ENCODE data around the gene PIGM. TPM values are rescaled to one million over a fixed set of nuclear protein-coding genes. Genes with fewer than 3 reads are reported as not detected.
A peak's percentile ranks its signal among the peaks of the same experiment; 100 is the strongest.

Gene PIGM
- total and polyA plus RNA-seq, 4 donors, result 8.8 to 19.2 (median 12.3) TPM

DNA sequence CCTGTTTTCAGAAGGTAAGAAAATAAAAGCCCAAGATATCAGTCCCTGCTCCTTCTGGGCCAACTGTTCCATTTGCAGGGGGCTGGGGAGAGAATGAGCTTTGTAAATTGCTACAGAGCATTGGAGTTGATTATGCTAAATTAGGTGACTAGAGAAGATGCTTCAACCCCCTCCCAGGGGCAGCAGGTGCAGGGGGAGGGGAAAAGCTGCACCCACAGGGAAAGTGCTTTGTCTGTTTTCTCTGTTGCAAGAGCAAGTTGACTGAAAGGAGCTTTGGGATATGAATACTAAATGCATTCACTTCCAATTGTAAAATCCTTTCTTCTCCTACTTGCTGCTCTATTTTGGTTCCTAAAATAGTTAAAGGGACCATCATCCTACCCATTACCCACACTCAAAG lies 16.5 kb upstream of the PIGM start:
- Histone ChIP-seq H3K9me3 (ENCODE audit: control insufficient read depth, insufficient read depth, low read length) (no peaks in the 10 kb centered on the region), H3K27me3 (ENCODE audit: control insufficient read depth, insufficient read depth, low read length) (no peaks in the 10 kb centered on the region), H3K4me1 (ENCODE audit: control insufficient read depth, insufficient read depth, low read length) (peaks cover 24% of the 10 kb centered on the region), H3K27ac (ENCODE audit: low read depth, low read length) (peak overlapping the region; percentile 30), H3K36me3 (ENCODE audit: control insufficient read depth, insufficient read depth, low read length) (no peaks in the 10 kb centered on the region), H3K4me3 (ENCODE audit: low read depth, low read length) (no peak overlapping the region)
- peak in 1 of 6 donors; percentile 22 for DNase-seq (ENCODE audit: low read depth in 4 of 6, low spot score in 6 of 6)

DNA sequence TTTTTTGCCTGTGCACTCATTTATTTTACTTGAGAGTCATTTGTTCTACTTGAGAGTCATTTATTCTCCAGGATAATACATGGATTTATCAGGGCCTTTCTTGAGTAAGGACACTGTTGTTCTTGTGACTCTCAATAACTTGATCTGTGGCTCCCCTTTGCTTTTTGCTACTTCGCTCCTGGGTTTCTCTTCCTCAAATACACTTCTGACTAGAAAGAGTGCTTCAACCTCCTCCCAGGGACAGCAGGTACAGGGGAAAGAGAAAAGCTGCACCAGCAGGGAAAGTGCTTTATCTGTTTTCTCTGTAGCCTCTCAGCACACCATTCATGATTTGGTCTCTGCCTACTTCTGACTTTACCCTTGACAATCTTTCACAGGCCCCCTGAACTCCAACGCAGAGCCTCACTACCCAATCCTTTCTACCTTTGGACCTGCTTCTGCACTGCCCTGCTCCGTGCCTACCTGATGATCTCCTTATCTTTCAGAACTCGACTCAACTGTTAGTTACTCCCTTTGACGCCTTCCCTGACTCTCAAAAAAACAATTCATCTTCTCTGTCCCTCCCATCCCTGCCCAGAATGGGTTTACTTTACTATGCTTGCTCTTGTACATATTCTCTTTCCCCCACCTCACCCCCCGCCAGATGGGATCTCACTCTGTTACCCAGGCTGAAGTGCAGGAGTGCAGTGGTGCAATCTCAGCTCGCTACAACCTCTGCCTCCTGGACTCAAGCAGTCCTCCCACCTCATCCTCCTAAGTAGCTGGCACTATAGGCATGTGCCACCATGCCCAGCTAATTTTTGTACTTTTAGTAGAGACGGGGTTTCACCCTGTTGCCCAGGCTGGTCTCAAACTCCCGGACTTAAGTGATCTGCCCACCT lies 15.6 kb upstream of the PIGM start:
- 68% methylated on average over 7 of the region's 9 CpGs for WGBS (ENCODE audit: insufficient coverage)
- peaks cover 20% of the 10 kb centered on the region for H3K4me1 ChIP-seq (ENCODE audit: control insufficient read depth, insufficient read depth, low read length)
- H3K36me3 ChIP-seq (ENCODE audit: control insufficient read depth, insufficient read depth, low read length), result no peaks in the 10 kb centered on the region
- no peaks in the 10 kb centered on the region for H3K27me3 ChIP-seq (ENCODE audit: control insufficient read depth, insufficient read depth, low read length)
- no peaks in the 10 kb centered on the region for H3K9me3 ChIP-seq (ENCODE audit: control insufficient read depth, insufficient read depth, low read length)
- no peak overlapping the region for H3K4me3 ChIP-seq (ENCODE audit: low read depth, low read length)
- peak overlapping the region; percentile 3 for H3K27ac ChIP-seq (ENCODE audit: low read depth, low read length)
- DNase-seq (ENCODE audit: low read depth in 4 of 6, low spot score in 6 of 6), result no peak

DNA sequence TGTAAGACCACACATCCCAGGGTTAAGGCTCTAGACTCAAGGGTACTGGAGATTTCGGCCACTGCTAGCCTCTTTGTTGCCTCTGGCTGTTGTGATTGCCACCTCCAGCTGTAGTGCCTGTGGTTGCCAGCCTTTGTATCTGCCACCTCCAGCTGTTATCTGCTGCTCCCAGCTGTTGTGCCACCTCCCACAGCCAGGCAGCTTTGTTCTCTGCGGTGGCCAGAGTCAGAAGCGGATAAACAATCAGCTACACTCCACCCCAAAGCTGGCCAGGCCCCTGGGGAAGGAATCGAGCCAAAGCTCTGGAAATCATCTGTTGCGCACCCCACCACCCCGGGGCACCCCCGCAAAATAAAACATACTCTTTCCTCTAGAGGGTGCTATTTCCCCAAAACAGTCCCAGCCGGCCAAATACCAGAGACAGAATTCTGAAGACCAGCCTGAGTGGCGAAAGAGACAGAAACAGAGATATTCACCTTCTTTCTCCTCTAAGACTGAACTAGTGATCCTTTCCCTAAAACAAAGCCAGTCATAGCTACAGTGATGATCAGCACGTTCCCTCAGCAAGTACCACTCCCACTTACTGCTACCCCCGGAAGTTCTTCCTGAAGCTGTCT lies 14.8 kb upstream of the PIGM start:
- peaks cover 20% of the 10 kb centered on the region for H3K4me1 ChIP-seq (ENCODE audit: control insufficient read depth, insufficient read depth, low read length)
- no peaks in the 10 kb centered on the region for H3K27me3 ChIP-seq (ENCODE audit: control insufficient read depth, insufficient read depth, low read length)
- H3K4me3 ChIP-seq (ENCODE audit: low read depth, low read length), result no peak overlapping the region
- peak in 3 of 6 donors; percentile 36 to 78 (median 75) for DNase-seq (ENCODE audit: low read depth in 4 of 6, low spot score in 6 of 6)
- 11% methylated on average over 9 of the region's 11 CpGs for WGBS (ENCODE audit: insufficient coverage)
- no peaks in the 10 kb centered on the region for H3K9me3 ChIP-seq (ENCODE audit: control insufficient read depth, insufficient read depth, low read length)
- peak overlapping the region; percentile 3 for H3K27ac ChIP-seq (ENCODE audit: low read depth, low read length)
- peaks cover 7% of the 10 kb centered on the region for H3K36me3 ChIP-seq (ENCODE audit: control insufficient read depth, insufficient read depth, low read length)

DNA sequence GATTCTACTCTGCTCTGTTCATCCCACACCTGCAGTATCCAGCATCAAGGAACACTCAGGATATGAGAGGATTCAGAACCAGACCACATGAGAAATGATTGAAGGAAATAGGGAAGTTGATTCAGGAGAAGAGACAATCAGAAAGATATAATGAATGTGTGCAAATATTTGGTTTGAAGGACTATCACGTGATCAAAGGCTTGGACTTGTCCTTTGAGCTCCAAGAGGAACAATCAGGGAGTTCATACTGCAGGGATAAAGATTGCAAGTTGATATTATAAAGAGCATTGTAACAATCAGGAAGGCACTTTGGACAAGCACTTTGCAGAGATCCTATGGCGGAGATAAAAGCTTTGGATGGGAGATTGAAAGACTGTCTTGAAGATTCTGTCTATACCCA lies 13.9 kb upstream of the PIGM start:
- no peak overlapping the region for H3K4me3 ChIP-seq (ENCODE audit: low read depth, low read length)
- DNase-seq (ENCODE audit: low read depth in 4 of 6, low spot score in 6 of 6), result no peak
- peaks cover 20% of the 10 kb centered on the region for H3K4me1 ChIP-seq (ENCODE audit: control insufficient read depth, insufficient read depth, low read length)
- H3K27me3 ChIP-seq (ENCODE audit: control insufficient read depth, insufficient read depth, low read length), result no peaks in the 10 kb centered on the region
- H3K27ac ChIP-seq (ENCODE audit: low read depth, low read length), result no peak overlapping the region
- WGBS (ENCODE audit: insufficient coverage), result 70% methylated on average over 1 of the region's 2 CpGs
- peaks cover 17% of the 10 kb centered on the region for H3K36me3 ChIP-seq (ENCODE audit: control insufficient read depth, insufficient read depth, low read length)
- H3K9me3 ChIP-seq (ENCODE audit: control insufficient read depth, insufficient read depth, low read length), result no peaks in the 10 kb centered on the region

DNA sequence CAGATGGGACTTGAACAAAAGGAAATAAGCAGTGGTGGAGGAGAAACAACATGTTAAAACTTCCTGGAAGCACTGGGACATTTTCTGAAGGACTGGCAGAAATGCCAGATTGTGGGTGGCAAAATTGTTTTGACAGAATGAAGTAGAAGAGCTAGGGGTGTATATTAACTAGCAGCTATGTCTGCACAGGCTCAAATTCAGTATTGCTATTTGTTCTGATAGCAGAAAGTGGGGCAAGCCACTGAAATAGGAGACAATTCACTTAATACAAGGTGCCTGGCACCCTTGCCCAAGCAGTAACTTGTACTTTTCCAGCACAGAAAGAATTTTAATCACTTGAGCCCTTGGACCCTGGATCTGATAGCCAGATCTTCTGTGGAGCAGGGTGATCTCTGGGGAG lies 11.8 kb upstream of the PIGM start:
- peaks cover 22% of the 10 kb centered on the region for H3K36me3 ChIP-seq (ENCODE audit: control insufficient read depth, insufficient read depth, low read length)
- DNase-seq (ENCODE audit: low read depth in 4 of 6, low spot score in 6 of 6), result no peak
- H3K9me3 ChIP-seq (ENCODE audit: control insufficient read depth, insufficient read depth, low read length), result no peaks in the 10 kb centered on the region
- no peak overlapping the region for H3K4me3 ChIP-seq (ENCODE audit: low read depth, low read length)
- no peak overlapping the region for H3K27ac ChIP-seq (ENCODE audit: low read depth, low read length)
- H3K4me1 ChIP-seq (ENCODE audit: control insufficient read depth, insufficient read depth, low read length), result peaks cover 20% of the 10 kb centered on the region
- no peaks in the 10 kb centered on the region for H3K27me3 ChIP-seq (ENCODE audit: control insufficient read depth, insufficient read depth, low read length)

DNA sequence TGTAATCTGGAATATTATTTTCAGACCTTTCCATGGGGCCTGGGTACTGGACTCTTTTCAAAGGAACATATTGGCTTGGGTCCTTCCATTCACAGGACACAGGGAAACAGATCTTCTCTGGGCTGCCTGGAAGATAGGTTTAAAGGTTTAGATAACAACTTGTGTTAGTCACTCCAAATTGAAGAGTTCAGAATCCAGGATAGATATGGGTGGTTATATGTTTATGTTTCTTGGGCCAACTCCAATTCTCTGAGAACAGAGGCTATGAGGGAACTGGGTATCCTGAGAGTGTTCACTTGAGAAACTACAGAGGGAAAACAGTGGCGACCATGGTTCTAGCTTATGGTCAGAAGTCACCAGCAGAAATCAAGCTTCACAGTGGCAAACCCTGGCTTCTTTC lies 8.7 kb upstream of the PIGM start:
- H3K4me1 ChIP-seq (ENCODE audit: control insufficient read depth, insufficient read depth, low read length), result no peaks in the 10 kb centered on the region
- H3K27ac ChIP-seq (ENCODE audit: low read depth, low read length), result no peak overlapping the region
- peaks cover 22% of the 10 kb centered on the region for H3K36me3 ChIP-seq (ENCODE audit: control insufficient read depth, insufficient read depth, low read length)
- DNase-seq (ENCODE audit: low read depth in 4 of 6, low spot score in 6 of 6), result no peak
- no CpG with 5 or more reads among the region's 1 CpG for WGBS (ENCODE audit: insufficient coverage)
- H3K9me3 ChIP-seq (ENCODE audit: control insufficient read depth, insufficient read depth, low read length), result no peaks in the 10 kb centered on the region
- H3K4me3 ChIP-seq (ENCODE audit: low read depth, low read length), result no peak overlapping the region
- no peaks in the 10 kb centered on the region for H3K27me3 ChIP-seq (ENCODE audit: control insufficient read depth, insufficient read depth, low read length)

DNA sequence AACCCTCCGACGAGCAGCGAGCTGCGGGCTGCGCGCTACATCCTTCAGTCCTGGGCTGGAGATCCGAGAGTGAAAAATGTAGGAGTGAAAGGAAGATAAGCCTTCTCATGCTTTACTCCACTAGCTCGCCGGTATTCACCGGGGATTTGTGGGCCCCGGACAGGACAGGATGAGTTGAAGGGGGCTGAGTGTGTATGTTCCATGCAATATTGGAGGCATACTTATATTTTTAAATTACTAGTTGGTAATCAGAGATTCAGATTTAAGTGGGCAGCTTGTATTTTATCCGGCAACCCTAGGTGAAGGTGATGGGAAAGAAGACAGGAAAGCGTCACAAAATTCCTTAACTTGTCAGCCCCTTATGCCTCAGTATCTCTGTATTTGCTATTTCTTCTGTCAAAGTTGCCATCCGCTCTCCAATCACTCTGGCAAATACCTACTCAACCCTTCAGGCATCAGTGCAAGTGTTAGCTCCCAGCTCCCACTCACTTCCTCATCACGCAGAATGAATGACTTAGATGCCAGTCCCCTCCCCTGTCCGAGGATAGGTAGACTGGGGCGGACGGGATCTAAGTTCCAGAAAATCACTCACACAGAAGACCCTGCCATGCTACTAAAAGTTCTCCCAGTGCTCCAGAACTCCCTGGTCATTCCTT lies 503 bp upstream of the PIGM start:
- 0% methylated on average over 1 of the region's 18 CpGs for WGBS (ENCODE audit: insufficient coverage)
- peaks cover 11% of the 10 kb centered on the region for H3K4me1 ChIP-seq (ENCODE audit: control insufficient read depth, insufficient read depth, low read length)
- no peaks in the 10 kb centered on the region for H3K9me3 ChIP-seq (ENCODE audit: control insufficient read depth, insufficient read depth, low read length)
- H3K36me3 ChIP-seq (ENCODE audit: control insufficient read depth, insufficient read depth, low read length), result no peaks in the 10 kb centered on the region
- peak overlapping the region; percentile 72 for H3K4me3 ChIP-seq (ENCODE audit: low read depth, low read length)
- H3K27me3 ChIP-seq (ENCODE audit: control insufficient read depth, insufficient read depth, low read length), result no peaks in the 10 kb centered on the region
- peak overlapping the region; percentile 78 for H3K27ac ChIP-seq (ENCODE audit: low read depth, low read length)
- DNase-seq (ENCODE audit: low read depth in 4 of 6, low spot score in 6 of 6), result peak in 2 of 6 donors; percentile 38 to 54

DNA sequence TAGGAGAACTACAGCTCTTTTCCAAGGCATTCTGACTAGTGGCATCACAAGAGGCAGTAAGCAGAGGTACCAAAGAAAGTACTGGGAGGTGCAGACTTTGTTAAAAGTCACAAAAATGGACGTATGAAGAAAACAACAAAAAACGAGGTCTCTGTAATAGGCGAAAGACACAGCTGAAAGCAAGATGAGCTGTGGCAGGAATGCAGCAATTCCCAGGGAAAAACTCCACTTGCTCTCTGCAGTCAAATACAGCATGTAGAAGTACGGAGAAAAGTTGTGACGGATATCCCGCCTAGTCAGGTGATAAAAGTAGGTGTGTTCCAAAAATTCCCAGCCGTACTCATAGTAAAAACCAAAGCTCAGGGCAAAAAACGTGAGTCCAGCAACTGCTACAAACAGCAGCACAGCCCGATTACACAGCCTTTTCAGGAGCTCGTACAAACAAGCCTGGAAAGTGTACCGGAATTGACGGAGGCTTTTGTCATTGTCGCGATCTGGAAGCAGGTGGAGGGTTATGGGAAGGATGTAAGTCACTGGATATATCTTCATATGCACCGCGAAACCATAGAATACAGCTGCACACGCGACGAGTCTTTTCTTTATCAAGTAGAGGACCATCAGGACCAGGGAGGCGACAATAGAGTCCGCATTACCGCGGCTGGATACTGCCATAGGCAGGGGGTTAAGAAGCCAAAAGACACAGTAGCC lies 979 bp downstream of the PIGM start:
- Histone ChIP-seq H3K27me3 (ENCODE audit: control insufficient read depth, insufficient read depth, low read length) (no peaks in the 10 kb centered on the region), H3K9me3 (ENCODE audit: control insufficient read depth, insufficient read depth, low read length) (no peaks in the 10 kb centered on the region), H3K4me3 (ENCODE audit: low read depth, low read length) (peak overlapping the region; percentile 72), H3K36me3 (ENCODE audit: control insufficient read depth, insufficient read depth, low read length) (no peaks in the 10 kb centered on the region), H3K4me1 (ENCODE audit: control insufficient read depth, insufficient read depth, low read length) (peaks cover 11% of the 10 kb centered on the region), H3K27ac (ENCODE audit: low read depth, low read length) (no peak overlapping the region)
- 6% methylated on average over 18 of the region's 23 CpGs for WGBS (ENCODE audit: insufficient coverage)
- DNase-seq (ENCODE audit: low read depth in 4 of 6, low spot score in 6 of 6), result peak in 3 of 6 donors; percentile 19 to 53 (median 27)

DNA sequence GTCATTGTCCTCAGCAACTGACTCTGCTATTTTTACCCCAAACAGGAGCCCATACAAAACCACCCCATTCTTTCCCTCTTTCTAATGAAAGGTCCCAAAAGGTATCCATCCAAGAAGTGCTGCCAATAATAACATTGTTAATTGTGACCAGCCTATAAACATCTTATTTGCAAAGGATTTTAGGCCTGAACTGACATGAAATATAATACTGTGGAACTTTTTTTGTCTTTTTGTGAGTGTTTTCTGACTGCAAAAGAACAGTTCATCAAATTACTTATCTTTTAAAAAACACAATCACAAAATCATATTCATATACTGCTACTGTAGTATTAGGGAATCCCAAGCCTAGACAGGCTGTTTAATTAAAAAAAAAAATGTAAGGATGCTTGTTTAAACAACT lies 3.4 kb downstream of the PIGM start:
- Histone ChIP-seq H3K4me1 (ENCODE audit: control insufficient read depth, insufficient read depth, low read length) (peaks cover 11% of the 10 kb centered on the region), H3K27ac (ENCODE audit: low read depth, low read length) (no peak overlapping the region)

More for the DNA sequence above, 3.4 kb downstream of the PIGM start:
- DNase-seq (ENCODE audit: low read depth in 4 of 6, low spot score in 6 of 6), result no peak
- Histone ChIP-seq H3K4me3 (ENCODE audit: low read depth, low read length) (no peak overlapping the region), H3K36me3 (ENCODE audit: control insufficient read depth, insufficient read depth, low read length) (no peaks in the 10 kb centered on the region), H3K9me3 (ENCODE audit: control insufficient read depth, insufficient read depth, low read length) (no peaks in the 10 kb centered on the region), H3K27me3 (ENCODE audit: control insufficient read depth, insufficient read depth, low read length) (no peaks in the 10 kb centered on the region)
